NCI-H345 treated with DMSO at 0.1 percent for 48 hours (cell line): Measurements from ENCODE around the gene BCL2.

Source experiments
- DNase-seq: peaks from one replicate; lab custom pipeline; 2025; ENCODE audit not compliant: unreplicated experiment; lab: John Stamatoyannopoulos, UW

Gene BCL2

GRCh38 chr18:63161761-63162195 lies 157.8 kb downstream of the BCL2 start:
- peak; percentile 46 for DNase-seq

DNA sequence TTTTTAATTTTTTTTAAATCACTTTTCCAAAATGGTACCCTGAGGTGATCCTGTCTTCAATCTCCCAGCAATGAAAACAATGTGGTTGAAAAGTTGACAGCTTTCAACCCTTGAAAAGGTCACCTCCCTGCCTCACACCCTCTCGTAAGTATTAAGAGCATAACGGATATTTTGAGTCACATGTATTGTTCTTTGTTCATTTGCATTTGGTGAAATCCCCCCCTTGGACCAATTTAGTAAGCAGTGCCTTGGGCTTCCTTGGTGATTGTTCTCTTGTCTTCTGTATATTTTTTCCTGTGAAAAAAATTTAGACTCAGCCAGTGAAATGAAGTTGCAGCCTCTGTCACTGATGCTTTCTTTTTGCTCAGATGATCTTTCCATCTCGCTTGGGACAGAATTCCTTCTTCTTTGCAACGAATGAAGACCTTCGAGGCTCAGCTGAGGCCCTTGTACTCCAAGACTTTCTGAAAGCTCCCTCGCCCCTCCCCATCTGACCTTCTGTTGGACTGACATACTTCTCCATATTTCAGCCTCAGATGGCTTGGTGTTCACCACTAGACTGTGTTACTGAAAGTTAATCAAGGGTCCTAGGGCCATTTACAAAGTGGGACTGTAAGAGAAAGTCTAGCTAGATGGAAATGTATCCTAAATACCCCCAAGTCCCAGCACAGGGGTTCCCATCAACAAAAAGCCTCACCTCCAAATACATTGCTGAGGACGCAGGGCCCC lies 158.4 kb downstream of the BCL2 start:
- no peak for DNase-seq

DNA sequence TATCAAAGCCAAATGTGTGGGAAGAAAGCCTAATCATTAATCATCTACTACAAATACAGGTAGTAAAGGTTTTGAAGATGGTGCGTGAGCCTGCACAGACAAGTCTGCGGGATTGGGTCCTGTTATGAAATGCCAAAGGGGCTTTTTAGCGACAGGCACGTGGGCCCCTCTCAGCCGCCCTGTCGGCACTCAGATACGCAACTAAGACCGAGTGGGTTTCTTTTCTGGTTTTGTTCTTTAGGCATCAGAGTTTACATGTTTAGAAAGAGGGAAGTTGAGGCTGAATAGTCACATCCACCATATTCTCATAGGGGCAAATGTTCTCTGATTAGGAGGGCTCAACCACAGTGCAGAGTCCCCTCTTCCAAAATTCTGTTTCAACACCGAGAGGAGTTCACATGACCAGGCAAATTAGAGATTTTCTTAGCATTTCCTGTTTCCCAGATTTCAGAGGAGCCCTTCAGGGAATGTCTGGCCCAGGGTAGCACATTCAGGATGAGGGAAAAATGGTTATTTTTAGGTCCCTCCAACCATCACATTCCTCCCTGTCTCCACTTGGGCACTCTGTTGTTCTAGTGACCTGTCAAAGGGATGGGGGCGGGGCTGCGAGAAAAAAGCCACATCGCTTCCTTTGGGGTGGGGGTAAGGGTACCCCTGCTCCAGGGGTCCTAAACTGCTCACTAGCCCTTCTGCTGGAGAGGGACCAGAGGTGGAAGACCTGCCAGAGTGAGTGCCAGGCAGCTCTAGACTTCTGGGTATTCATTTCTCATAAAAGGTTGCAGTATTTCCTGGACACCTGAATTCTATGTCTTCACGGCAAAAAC lies 159.2 kb downstream of the BCL2 start:
- DNase-seq: no peak

DNA sequence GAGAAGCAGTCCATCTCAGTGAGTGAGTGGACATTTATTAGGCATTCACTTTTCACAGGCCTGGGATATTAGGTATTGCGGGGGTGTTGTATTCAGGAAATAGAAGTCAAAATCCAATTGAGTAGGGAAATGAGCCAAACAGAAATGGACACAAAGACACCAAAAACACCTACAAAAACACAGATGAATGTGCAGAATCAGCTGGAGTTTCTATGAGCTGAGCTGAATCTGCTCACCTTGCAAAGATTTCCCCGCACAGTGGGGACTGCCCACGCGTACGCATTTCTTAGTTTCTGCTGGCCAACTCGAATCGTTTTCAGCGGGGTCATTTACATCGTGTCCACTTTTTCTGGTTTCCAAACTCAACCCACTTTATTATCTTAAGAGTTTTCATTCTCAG lies 160.0 kb downstream of the BCL2 start:
- no peak for DNase-seq

GRCh38 chr18:63158676-63159291 lies 160.8 kb downstream of the BCL2 start:
- no peak for DNase-seq

- DNase-seq: no peak
Observed at GRCh38 chr18:63158012-63158631, 161.4 kb downstream of the BCL2 start.

- DNase-seq: peak; percentile 95
Observed at GRCh38 chr18:63157293-63158011, 162.1 kb downstream of the BCL2 start.

DNA sequence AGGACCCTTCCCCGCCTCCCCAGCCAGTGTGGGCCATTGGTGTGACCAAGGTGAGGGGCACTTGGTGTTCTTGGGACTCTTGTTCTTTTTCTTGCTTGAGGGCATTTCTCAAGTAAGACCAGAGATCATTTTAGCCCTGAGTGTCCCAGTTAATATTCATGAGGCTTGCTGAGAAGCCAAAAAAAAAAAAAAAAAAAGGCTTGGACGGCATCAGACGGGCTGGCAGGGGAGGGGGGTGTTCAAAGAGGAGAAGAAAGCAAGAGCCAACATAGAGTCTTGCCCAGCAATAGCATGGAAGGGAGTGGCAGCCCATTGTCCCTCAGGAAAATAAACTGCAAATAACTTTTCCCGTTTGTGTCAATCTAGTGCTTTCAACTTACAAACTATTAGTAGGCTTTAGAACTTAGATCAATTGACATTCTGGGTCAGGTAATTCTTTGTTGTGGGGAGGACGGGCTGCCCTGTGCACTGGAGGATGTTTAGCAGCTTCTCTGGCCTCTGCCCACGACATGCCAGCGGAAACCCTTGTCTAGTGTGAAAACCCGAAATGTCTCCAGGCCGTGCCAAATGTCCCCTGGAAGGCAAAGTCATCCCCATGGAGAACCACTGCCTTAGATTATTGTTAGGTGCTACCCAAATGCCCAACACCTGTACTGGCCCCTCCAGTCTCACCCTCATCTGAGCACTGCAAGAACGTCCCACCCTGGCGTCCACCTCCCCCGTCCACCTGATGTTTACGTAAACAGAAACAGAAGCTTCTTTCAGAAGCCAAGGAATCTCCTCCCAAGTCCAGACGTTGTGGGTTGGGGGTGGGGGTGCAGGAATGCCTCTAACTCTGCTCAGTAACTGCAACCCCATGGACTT lies 163.4 kb downstream of the BCL2 start:
- DNase-seq: no peak

DNA sequence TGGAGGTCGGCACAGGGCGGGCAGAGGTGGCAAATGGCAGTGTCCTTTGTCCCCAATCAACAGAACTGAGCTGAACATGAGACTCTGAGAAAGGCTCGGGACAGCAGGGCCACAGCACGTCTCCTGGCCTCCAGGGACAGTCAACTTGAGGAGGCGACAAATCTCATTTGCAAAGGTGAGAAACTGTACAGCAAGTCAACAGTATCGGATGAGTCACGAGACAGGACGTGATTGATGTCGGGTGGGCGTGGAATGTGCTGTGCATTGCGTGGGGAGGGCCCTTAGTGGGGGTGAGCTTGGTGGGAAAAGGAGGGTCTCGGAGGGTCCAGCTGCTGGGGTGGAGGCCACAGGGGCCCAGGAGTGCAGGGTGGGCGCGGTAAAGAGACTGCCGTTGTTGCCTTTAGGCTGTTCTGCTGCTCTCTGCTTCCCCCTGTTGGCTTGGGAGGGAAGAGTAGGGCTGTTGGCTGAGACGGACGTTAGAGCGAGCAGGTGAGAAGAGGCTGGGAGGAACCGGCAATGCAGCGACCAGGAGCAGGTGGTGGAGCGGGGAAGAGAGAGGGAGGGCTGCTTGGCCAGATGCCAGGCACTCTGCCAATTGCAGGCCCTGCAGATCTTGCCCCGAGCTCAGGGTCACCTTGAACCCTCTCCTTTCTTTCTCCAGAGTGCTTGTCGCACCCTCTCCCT lies 164.3 kb downstream of the BCL2 start:
- DNase-seq: peak; percentile 96

DNA sequence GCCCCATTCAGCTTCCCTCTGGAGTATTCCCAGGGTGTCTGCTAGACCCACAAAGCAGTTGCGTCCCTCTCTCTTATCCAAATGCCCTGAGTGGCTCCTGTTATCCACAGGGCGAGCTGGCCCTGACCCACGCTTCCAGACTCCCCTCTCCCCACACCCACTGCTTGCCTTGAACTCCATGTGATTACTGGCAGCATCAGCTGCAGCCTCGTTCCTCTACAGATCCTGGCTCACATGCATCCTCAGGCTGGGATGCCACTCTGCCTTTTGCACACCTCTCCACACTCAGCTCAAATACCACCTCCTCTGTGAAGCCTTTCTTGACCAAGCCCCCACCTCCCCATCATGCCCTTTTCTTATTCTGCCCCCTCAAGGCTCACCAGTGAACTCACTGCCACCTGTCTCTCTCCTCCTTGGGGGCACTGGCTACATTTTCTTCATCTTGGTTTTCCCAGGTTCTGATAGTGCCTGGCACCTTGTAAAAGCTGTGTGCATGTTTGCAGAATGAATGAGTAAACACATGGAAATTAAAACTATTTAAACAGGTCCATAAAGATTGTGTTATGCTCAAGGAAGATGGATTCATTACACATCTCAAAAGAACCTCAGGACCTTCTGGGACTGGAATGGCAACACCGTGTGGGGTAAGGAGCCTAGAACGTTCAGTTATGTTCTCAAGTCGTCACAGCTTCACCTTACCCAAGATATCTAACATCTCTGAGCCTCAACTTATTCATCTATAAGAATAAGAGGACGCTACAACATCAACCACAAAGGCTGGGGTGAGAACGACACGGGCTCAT lies 165.0 kb downstream of the BCL2 start:
- DNase-seq: no peak

GRCh38 chr18:63152791-63153190 lies 166.8 kb downstream of the BCL2 start:
- DNase-seq: no peak

DNA sequence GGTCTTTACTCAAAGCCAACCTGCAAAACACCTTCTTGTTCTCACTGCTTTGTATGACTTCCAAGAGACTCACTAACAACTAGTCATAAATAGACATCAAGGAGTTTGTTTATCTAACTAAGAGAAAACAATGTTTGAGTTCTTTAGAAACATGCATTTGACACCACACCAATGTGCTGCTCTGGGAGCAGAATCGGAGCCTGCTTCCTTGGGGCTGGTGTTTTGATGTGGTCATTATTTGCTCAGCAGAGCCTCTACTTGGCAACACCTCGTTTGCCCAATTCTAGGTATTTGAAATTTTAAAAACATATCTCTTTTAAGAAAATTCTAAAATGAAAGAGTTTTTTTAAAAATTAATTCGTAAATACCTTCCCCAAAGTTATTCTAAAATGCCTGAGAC lies 167.5 kb downstream of the BCL2 start:
- no peak for DNase-seq

GRCh38 chr18:63151539-63151938 lies 168.0 kb downstream of the BCL2 start:
- no peak for DNase-seq

DNA sequence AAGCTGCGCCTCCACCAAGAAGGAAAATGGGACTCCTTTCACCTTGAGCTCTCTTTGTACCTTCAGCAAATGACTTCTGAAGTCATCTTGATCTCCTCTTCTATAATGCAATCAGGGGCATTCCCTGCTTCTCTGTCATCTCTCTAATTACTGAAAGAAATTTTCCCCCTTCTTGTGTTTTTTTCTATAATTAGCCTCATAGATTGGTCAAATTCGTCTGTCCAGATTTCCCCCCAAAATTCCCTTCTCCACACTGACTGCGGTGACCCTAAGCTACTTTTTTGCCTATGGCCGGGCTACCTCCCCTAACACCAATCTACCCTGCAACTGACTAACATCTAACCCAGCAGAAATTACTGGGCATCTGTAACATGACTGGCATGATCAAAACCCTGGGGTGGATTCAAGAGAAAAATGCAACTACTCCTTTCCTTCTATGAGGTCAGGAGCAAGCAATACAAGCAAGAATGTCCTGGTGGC lies 168.6 kb downstream of the BCL2 start:
- no peak for DNase-seq

DNA sequence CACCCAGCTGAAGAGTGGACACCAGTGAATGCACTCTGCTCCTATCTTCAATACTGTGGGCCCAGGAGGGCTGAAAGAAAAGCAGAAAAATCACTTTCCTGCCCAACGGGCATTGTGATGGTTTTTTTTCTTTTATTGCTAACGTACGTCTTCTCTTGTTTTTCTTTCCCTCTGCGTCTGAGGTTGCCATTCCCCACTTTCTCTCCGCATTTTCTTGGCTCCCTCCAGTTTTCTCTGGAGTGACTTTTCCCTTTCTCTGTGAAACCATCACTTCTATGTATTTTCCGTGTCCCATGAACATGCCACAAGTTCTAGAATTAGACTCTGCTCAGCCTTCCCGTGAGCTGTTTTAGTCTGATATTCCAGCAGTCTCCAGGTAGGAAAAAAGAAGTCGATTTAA lies 169.2 kb downstream of the BCL2 start:
- no peak for DNase-seq

DNA sequence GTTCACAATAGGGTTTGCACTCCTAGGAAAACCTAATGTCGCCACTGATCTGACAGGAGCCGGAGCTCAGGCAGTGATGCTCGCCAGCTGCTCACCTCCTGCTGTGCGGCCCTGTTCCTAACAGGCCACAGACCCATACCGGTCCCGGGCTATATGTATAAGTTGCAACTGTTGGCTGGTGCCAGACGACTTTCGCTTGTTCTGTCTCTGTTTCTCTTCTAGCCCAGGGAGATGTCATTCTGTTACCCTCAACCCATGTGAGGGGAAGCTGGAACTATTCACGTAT lies 170.3 kb downstream of the BCL2 start:
- peak; percentile 41 for DNase-seq

- DNase-seq: no peak
Observed at GRCh38 chr18:63148449-63149301, 170.9 kb downstream of the BCL2 start.

DNA sequence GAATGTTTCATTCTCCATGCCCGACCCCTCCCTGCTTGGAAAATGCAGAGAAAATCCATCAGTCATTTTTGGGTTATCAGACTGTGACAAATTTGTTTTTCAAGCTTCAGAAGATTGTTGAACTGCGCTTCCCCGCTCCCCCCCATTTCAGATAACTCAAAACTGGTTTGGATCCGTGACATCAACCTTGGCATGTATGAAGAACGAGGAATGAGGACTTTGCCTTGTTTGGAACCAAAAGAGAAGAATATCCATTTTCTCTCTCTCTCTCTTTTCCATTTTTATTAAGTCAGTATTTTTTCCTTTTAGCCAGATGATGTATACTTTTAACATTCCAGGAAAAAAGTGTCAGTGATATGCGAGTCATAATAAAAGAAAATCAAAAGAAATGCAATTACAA lies 171.6 kb downstream of the BCL2 start:
- DNase-seq: no peak
